Erythroblast (primary cell): Measurements from ENCODE around the gene PRR29.

ENCODE experiments used
- GATA1 ChIP-seq: IDR thresholded peaks from 2 replicates; pipeline ENCODE4 v1.6.1; 2011; ENCODE audit warnings: low read depth, mild to moderate bottlenecking, control low read depth, low read length, moderate library complexity
- POLR2A ChIP-seq: IDR thresholded peaks from 2 replicates; pipeline ENCODE4 v1.6.1; 2011; ENCODE audit warnings: mild to moderate bottlenecking, low read length

DNA sequence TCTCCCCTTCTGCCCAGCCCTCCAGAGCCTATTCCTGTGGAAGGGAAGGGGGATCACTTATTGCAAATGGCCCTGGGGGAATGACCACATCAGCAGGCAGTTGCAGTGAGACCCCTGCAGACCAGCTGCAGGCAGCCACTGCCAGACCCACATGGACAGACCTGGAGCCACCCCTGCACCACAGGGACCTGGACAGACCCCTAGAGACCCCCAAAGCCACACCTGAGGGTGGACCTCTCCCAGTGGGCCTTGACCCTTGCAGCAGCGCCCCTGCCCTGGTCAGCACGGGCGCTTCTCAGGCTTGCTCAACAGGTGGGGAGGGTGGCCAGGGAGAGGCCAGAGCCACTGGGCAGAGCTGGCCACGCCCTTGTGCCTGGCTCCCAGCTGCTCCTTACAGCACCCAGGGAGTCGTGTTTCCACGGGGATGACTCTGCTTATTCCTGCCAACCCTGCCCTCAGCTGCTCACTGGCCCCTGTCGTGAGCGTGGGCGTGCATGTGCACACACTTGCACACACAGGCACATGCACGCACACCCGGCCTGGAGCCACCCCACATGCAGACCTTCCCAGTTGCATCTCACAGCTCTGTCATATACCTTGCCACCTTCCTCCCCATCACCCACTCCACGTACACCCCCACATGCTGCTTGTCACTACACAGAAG lies 24.1 kb upstream of the PRR29 start:
- TF ChIP-seq POLR2A (no peak), GATA1 (no peak)
